ENCODE measurements around the gene TMEM51. TPM values are rescaled to one million over a fixed set of nuclear protein-coding genes. Genes with fewer than 3 reads are reported as not detected.

The TMEM51 gene
- total RNA-seq, 1 experiment from 2014 or later, result 24.7 TPM

- H3K36me3 Mint-ChIP-seq (ENCODE audit: insufficient read depth, unreplicated experiment), result no peaks in the 10 kb centered on the region
- DNase-seq, result no peak
- no peak overlapping the region for H3K27ac Mint-ChIP-seq (ENCODE audit: unreplicated experiment)
- TF ChIP-seq CTCF (IDR thresholded peaks at IDR 0.05; ENCODE audit: insufficient read depth in 1 of 2, low read depth in 1 of 2, low read length in 1 of 2, severe bottlenecking in 1 of 2, unreplicated experiment in 1 of 2), result no peak
- H3K4me3 ChIP-seq (ENCODE audit: low read depth, low read length), result no peak overlapping the region
- BruUV-seq (replicated peaks), result no TSS peak
- H3K27me3 ChIP-seq (replicated peaks; ENCODE audit: control insufficient read depth, insufficient read depth, low read length), result no peaks in the 10 kb centered on the region
- H3K9me3 ChIP-seq, result no peaks in the 10 kb centered on the region
- CTCF ChIA-PET, result interaction anchor here (0.6 kb wide), 1 partner anchor 195 kb away, joined by 3 read pairs; no protein-coding TSS in a partner anchor
- POLR2A ChIA-PET, result no interaction called here
- H3K4me1 ChIP-seq, result no peaks in the 10 kb centered on the region
- intact Hi-C loops (cut with micrococcal nuclease; ENCODE audit: unreplicated experiment), result no loop called here
- H3K36me3 ChIP-seq (ENCODE audit: control insufficient read depth, insufficient read depth, low read length), result no peaks in the 10 kb centered on the region
- H3K9me3 Mint-ChIP-seq (ENCODE audit: unreplicated experiment), result no peaks in the 10 kb centered on the region
- no peaks in the 10 kb centered on the region for H3K27me3 Mint-ChIP-seq (ENCODE audit: insufficient read depth, unreplicated experiment)
- no peak overlapping the region for H3K4me3 Mint-ChIP-seq (ENCODE audit: unreplicated experiment)
- no peaks in the 10 kb centered on the region for H3K4me1 Mint-ChIP-seq (ENCODE audit: low read depth, unreplicated experiment)
These were observed 43.2 kb upstream of the TMEM51 start for GRCh38 chr1:15110128-15110866.

- no peaks in the 10 kb centered on the region for H3K4me1 Mint-ChIP-seq (ENCODE audit: low read depth, unreplicated experiment)
- H3K4me1 ChIP-seq, result no peaks in the 10 kb centered on the region
- H3K36me3 ChIP-seq (ENCODE audit: control insufficient read depth, insufficient read depth, low read length), result no peaks in the 10 kb centered on the region
- intact Hi-C loops (cut with micrococcal nuclease; ENCODE audit: unreplicated experiment), result no loop called here
- ChIA-PET CTCF (interaction anchor here (0.6 kb wide), 3 partner anchors 188 to 212 kb away, joined by 3 to 5 read pairs (median 3); no protein-coding TSS in a partner anchor), POLR2A (no interaction called here)
- H3K27me3 Mint-ChIP-seq (ENCODE audit: insufficient read depth, unreplicated experiment), result no peaks in the 10 kb centered on the region
- TF ChIP-seq CTCF (IDR thresholded peaks at IDR 0.05; ENCODE audit: insufficient read depth in 1 of 2, low read depth in 1 of 2, low read length in 1 of 2, severe bottlenecking in 1 of 2, unreplicated experiment in 1 of 2), result no peak
- no peaks in the 10 kb centered on the region for H3K9me3 ChIP-seq
- no peak for DNase-seq
- no TSS peak for BruUV-seq (replicated peaks)
- no peaks in the 10 kb centered on the region for H3K27me3 ChIP-seq (replicated peaks; ENCODE audit: control insufficient read depth, insufficient read depth, low read length)
- H3K27ac Mint-ChIP-seq (ENCODE audit: unreplicated experiment), result no peak overlapping the region
- H3K4me3 ChIP-seq (ENCODE audit: low read depth, low read length), result no peak overlapping the region
- H3K4me3 Mint-ChIP-seq (ENCODE audit: unreplicated experiment), result no peak overlapping the region
- no peaks in the 10 kb centered on the region for H3K9me3 Mint-ChIP-seq (ENCODE audit: unreplicated experiment)
- no peaks in the 10 kb centered on the region for H3K36me3 Mint-ChIP-seq (ENCODE audit: insufficient read depth, unreplicated experiment)
These were observed 42.7 kb upstream of the TMEM51 start for GRCh38 chr1:15110867-15111230.

GRCh38 chr1:15113146-15113545 lies 40.4 kb upstream of the TMEM51 start:
- TF ChIP-seq CTCF (IDR thresholded peaks at IDR 0.05; ENCODE audit: insufficient read depth in 1 of 2, low read depth in 1 of 2, low read length in 1 of 2, severe bottlenecking in 1 of 2, unreplicated experiment in 1 of 2), result no peak
- Mint-ChIP-seq H3K9me3 (ENCODE audit: unreplicated experiment) (no peaks in the 10 kb centered on the region), H3K4me3 (ENCODE audit: unreplicated experiment) (no peak overlapping the region), H3K36me3 (ENCODE audit: insufficient read depth, unreplicated experiment) (no peaks in the 10 kb centered on the region), H3K27me3 (ENCODE audit: insufficient read depth, unreplicated experiment) (no peaks in the 10 kb centered on the region), H3K27ac (ENCODE audit: unreplicated experiment) (no peak overlapping the region), H3K4me1 (ENCODE audit: low read depth, unreplicated experiment) (no peaks in the 10 kb centered on the region)
- ChIA-PET CTCF (no interaction called here), POLR2A (no interaction called here)
- intact Hi-C loops (cut with micrococcal nuclease; ENCODE audit: unreplicated experiment), result no loop called here
- H3K4me1 ChIP-seq, result no peaks in the 10 kb centered on the region
- no peaks in the 10 kb centered on the region for H3K27me3 ChIP-seq (replicated peaks; ENCODE audit: control insufficient read depth, insufficient read depth, low read length)
- no peaks in the 10 kb centered on the region for H3K36me3 ChIP-seq (ENCODE audit: control insufficient read depth, insufficient read depth, low read length)
- no TSS peak for BruUV-seq (replicated peaks)
- H3K4me3 ChIP-seq (ENCODE audit: low read depth, low read length), result no peak overlapping the region
- H3K9me3 ChIP-seq, result no peaks in the 10 kb centered on the region
- no peak for DNase-seq
